Measurements from ENCODE around the gene CLNK. TPM values are rescaled to one million over a fixed set of nuclear protein-coding genes. Genes with fewer than 3 reads are reported as not detected.

Gene CLNK
- total RNA-seq, 1 experiment from 2014 or later, result not detected

DNA sequence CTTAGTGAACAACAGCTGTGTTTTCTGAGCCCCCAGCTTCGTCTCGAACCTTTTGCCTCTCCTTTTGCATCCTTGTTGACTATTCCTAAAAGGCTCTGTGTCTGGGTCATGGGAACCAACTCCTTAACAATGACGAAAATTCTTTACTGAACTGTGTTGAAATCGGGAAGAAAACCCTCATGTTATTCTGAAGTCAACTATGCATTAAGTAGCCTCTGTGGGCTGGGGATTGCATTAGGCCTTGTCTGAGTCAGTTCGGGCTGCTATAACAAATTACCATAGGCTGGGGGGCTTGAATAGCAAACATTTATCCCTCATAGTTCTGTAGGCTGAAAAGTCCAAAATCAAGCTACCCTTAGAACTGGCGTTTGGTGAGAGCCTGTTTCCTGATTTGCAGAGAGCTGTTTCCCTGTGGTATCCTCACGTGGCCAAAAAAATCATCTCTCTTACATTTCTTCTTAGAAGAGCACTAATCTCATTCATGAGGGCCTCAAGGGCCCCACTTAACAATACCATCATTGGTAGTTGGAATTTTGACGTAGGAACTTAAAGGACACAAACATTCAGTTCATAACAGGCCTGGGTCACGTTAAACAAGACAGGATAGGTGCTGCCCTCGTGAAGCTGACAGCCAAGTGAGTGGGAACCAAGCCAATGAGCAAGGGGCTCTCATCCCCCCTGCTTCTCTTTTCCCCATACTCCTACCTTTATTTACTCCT lies 75.9 kb downstream of the CLNK start:
- H3K9me3 Mint-ChIP-seq, result no peaks in the 10 kb centered on the region
- Histone ChIP-seq H3K56ac (ENCODE audit: insufficient read length, low read depth, low read length) (no peak overlapping the region), H4K5ac (ENCODE audit: insufficient read length, low read depth, low read length) (no peak overlapping the region), H2BK12ac (ENCODE audit: insufficient read length, low read depth, low read length) (no peak overlapping the region), H2BK5ac (ENCODE audit: insufficient read length, low read length) (no peak overlapping the region), H2BK15ac (ENCODE audit: low read depth, low read length) (no peak overlapping the region), H4K20me1 (ENCODE audit: control insufficient read depth, insufficient read depth, insufficient read length) (no peaks in the 10 kb centered on the region), H3K27me3 (ENCODE audit: insufficient read depth, low read length) (no peaks in the 10 kb centered on the region), H3K14ac (ENCODE audit: insufficient read depth, low read length) (no peak overlapping the region), H3K4me2 (ENCODE audit: insufficient read depth, insufficient read length, low read length) (no peak overlapping the region), H2BK20ac (ENCODE audit: low read depth, low read length, poor library complexity, severe bottlenecking) (no peak overlapping the region), H2AK5ac (ENCODE audit: insufficient read length, low read length) (no peak overlapping the region), H3K4ac (ENCODE audit: low read depth, low read length) (no peak overlapping the region), H3K23me2 (ENCODE audit: insufficient read length, low read depth, low read length, poor library complexity, severe bottlenecking) (no peaks in the 10 kb centered on the region), H3K9ac (ENCODE audit: extremely low read depth, insufficient read length, low read length) (no peak overlapping the region), H3K23ac (ENCODE audit: insufficient read length, low read depth, low read length) (no peak overlapping the region), H4K91ac (ENCODE audit: insufficient read length, low read depth, low read length) (no peak overlapping the region), H3K79me1 (ENCODE audit: insufficient read depth, low read depth, low read length, poor library complexity, severe bottlenecking) (no peaks in the 10 kb centered on the region), H3T11ph (ENCODE audit: low read length) (no peak overlapping the region), H2AFZ (ENCODE audit: low read length) (no peak overlapping the region), H2BK120ac (ENCODE audit: low read depth, low read length, poor library complexity, severe bottlenecking) (no peak overlapping the region), H3K79me2 (ENCODE audit: insufficient read depth, low read length) (no peaks in the 10 kb centered on the region), H3K18ac (ENCODE audit: insufficient read length, low read depth, low read length) (no peak overlapping the region), H3K9me3 (ENCODE audit: control insufficient read depth, low read depth, low read length) (no peaks in the 10 kb centered on the region), H3K27ac (ENCODE audit: insufficient read length, low read depth, low read length) (no peak overlapping the region), H3K4me1 (ENCODE audit: insufficient read depth, low read length) (no peaks in the 10 kb centered on the region), H4K8ac (replicated peaks; ENCODE audit: insufficient read length, low read depth, low read length) (no peak overlapping the region)
- DNase-seq, result no peak
- H3K36me3 Mint-ChIP-seq (ENCODE audit: insufficient read depth in 1 of 3, low read depth in 3 of 3), result no peaks in the 10 kb centered on the region
- no CpG with 5 or more reads among the region's 10 CpGs for WGBS (ENCODE audit: extremely low coverage, insufficient read length, low lambda C conversion rate)
- TF ChIP-seq, protein P1, sequence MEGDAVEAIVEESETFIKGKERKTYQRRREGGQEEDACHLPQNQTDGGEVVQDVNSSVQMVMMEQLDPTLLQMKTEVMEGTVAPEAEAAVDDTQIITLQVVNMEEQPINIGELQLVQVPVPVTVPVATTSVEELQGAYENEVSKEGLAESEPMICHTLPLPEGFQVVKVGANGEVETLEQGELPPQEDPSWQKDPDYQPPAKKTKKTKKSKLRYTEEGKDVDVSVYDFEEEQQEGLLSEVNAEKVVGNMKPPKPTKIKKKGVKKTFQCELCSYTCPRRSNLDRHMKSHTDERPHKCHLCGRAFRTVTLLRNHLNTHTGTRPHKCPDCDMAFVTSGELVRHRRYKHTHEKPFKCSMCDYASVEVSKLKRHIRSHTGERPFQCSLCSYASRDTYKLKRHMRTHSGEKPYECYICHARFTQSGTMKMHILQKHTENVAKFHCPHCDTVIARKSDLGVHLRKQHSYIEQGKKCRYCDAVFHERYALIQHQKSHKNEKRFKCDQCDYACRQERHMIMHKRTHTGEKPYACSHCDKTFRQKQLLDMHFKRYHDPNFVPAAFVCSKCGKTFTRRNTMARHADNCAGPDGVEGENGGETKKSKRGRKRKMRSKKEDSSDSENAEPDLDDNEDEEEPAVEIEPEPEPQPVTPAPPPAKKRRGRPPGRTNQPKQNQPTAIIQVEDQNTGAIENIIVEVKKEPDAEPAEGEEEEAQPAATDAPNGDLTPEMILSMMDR (conservative IDR thresholded peaks at IDR 0.05), result no peak
- H3K4me3 Mint-ChIP-seq, result no peak overlapping the region
- H3K27me3 Mint-ChIP-seq (ENCODE audit: low read depth), result peaks cover 2% of the 10 kb centered on the region; the same call in 1 of the 2 replicates
- H3K27ac Mint-ChIP-seq, result no peak overlapping the region; a peak in 1 of 7 replicates
- no peaks in the 10 kb centered on the region for H3K4me1 Mint-ChIP-seq

Measured in H9 (cell line).